Esophagus (tissue), 2 donors: Measurements from ENCODE around the gene AZIN2. TPM values are rescaled to one million over a fixed set of nuclear protein-coding genes. Genes with fewer than 3 reads are reported as not detected.

ENCODE experiments used
- H3K27ac ChIP-seq, 2 donors: one replicate each; pipeline ENCODE4 v1.5.1; 2013; ENCODE audit warnings: low read depth in 2 of 2, mild to moderate bottlenecking in 2 of 2, inconsistent platforms in 1 of 2, low read length in 1 of 2, moderate library complexity in 1 of 2
- H3K27me3 ChIP-seq, 2 donors: one replicate each; pipeline ENCODE4 v1.6.1; 2013; ENCODE audit warnings: low read length in 2 of 2, control low read depth in 1 of 2, mild to moderate bottlenecking in 1 of 2; ENCODE audit not compliant: insufficient read depth in 2 of 2, control insufficient read depth in 1 of 2
- H3K36me3 ChIP-seq, 2 donors: one replicate each; pipeline ENCODE4 v1.6.1; 2013; ENCODE audit warnings: low read length in 1 of 2; ENCODE audit not compliant: control insufficient read depth in 2 of 2, insufficient read depth in 2 of 2
- H3K4me1 ChIP-seq, 2 donors: one replicate each; pipeline ENCODE4 v1.6.1; 2013; ENCODE audit warnings: low read length in 1 of 2; ENCODE audit not compliant: control insufficient read depth in 2 of 2, insufficient read depth in 2 of 2
- H3K4me3 ChIP-seq, 2 donors: one replicate each; pipeline ENCODE4 v1.5.1; 2013; ENCODE audit warnings: low read length in 2 of 2, mild to moderate bottlenecking in 2 of 2, low read depth in 1 of 2, moderate library complexity in 1 of 2
- H3K9me3 ChIP-seq, 2 donors: one replicate each; pipeline ENCODE4 v1.6.1; 2013; ENCODE audit warnings: mild to moderate bottlenecking in 2 of 2, low read depth in 1 of 2, low read length in 1 of 2, moderate library complexity in 1 of 2; ENCODE audit not compliant: control insufficient read depth in 2 of 2, insufficient read depth in 1 of 2
- WGBS, 2 donors: extraction: QIAGEN DNeasy Blood & Tissue Kit; methylation state at CpG; one replicate each; pipeline ENCODE4 v1.1.7; 2013; 5-methylcytosine and 5-hydroxymethylcytosine counted together
- polyA plus RNA-seq, 2 donors: library from polyadenylated mRNA; stranded (reverse); fragments of 200-250 nt; gene quantifications; one replicate each; pipeline ENCODE4 v1.2.3, GENCODE V29; 2013
- donor health status: healthy with polysubstance abuse.
- donor health status: Bipolar disorder and iron deficiency.

The AZIN2 gene
- polyA plus RNA-seq, 2 donors: 0.63 to 0.72 TPM

DNA sequence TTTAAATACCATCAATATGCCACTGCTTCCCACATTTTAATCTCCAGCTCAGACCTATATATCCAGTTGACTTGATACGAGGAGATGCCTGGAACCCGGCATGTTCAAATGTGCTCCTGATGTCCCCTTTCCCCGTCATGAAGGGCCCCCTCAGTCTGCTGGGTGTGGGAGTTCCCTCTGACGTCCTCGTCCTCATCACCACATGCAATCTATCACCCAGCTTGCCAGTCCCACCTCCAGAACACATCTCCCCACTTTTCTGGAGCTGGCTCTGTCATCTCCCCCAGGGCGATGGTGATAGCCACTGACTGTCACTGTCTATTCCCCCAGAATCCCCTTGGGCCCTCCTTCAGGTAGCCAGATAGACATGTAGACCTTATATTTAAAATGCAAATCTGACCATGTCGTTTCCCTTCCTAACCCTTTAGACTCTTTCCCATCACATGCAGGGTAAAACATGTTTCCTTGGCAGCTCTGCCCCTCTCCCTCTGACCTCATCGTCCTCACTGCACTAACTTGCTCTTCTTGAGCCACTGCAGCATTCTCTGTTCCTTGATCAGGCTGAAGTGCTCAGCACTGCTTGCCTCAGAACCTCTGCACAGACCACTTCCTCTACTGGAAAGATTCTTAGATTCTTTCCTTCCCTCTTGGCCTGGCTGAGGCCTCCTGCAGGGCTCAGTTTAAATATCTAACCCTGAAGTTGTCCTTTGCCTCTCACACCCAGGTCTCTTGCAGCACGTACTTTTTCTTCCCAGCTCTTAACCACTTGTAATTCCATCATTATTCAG is 7.4 kb downstream of the AZIN2 start:
- Histone ChIP-seq H3K27ac (no peak overlapping the region), H3K4me1 (no peaks in the 10 kb centered on the region), H3K27me3 (no peaks in the 10 kb centered on the region), H3K36me3 (no peaks in the 10 kb centered on the region), H3K4me3 (no peak overlapping the region), H3K9me3 (no peaks in the 10 kb centered on the region)
- 68 to 70% methylated on average over 9 of the region's 9 CpGs for WGBS, 2 donors

DNA sequence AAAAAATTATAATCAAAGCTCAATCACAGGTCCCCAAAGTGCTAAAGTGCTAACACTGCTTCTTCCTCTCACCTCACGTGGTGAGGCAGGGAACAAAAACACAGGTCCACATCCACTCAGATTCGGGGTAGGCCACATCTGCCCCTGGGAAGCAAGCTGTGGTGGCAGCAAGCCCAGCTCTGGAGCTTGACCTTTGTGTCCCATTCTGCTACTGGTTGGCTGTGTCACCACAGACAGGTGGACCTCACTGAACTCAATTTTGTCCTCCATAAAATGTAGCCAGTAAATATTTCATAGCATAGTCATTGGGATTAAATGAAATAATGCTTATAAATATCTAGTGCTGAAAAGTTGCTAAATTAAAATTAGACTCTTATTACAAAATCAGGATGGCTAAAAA is 8.5 kb downstream of the AZIN2 start:
- no peaks in the 10 kb centered on the region for H3K36me3 ChIP-seq
- no peak overlapping the region for H3K27ac ChIP-seq
- H3K4me1 ChIP-seq: no peaks in the 10 kb centered on the region
- WGBS, 2 donors: 82 to 86% methylated on average over 2 of the region's 2 CpGs
- peaks cover 0 to 2% of the 10 kb centered on the region in 2 donors for H3K9me3 ChIP-seq
- H3K4me3 ChIP-seq: no peak overlapping the region
- H3K27me3 ChIP-seq: no peaks in the 10 kb centered on the region

DNA sequence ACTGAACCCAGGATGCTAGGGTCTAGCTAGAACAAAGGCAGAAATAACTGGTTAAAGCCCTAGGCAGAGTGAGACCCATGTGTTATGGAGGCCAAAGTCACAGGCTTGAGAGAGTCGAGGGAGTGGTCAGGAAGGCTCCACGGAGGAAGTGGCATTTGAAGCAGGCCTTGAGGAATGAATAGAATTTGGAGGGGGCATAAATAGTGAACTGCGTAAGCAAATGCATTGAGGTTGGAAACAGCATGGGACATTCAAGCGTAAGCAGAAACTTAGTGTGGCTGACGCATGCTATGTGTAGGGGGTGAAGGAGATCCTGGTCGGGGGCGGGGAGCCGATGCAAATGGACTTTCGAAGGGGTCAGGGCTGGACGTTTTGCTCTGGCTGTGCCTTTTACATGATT is 11.5 kb downstream of the AZIN2 start:
- no peaks in the 10 kb centered on the region for H3K27me3 ChIP-seq
- no peak overlapping the region for H3K27ac ChIP-seq
- peaks cover 0 to 2% of the 10 kb centered on the region in 2 donors for H3K9me3 ChIP-seq
- no peak overlapping the region for H3K4me3 ChIP-seq
- H3K36me3 ChIP-seq: no peaks in the 10 kb centered on the region
- WGBS, 2 donors: 87 to 91% methylated on average over 10 of the region's 10 CpGs
- H3K4me1 ChIP-seq: no peaks in the 10 kb centered on the region

DNA sequence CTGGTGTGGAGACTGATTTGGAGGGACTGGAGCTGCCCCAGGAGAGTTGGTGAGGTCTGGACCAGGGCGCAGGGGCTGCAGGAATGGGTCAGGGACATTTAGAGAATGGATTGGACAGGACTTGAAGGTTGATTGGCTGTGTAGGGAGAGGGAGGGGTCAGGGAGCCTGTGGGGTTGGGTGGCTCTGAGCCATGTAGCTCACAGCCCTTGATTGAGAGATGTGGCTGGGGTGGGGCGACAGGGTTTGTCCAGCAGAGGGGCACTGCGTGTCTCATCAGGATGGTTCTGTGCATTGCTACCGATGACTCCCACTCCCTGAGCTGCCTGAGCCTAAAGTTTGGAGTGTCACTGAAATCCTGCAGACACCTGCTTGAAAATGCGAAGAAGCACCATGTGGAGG is 12.1 kb downstream of the AZIN2 start:
- Histone ChIP-seq H3K4me1 (no peaks in the 10 kb centered on the region), H3K36me3 (no peaks in the 10 kb centered on the region)
- 92 to 93% methylated on average over 5 of the region's 5 CpGs for WGBS, 2 donors

DNA sequence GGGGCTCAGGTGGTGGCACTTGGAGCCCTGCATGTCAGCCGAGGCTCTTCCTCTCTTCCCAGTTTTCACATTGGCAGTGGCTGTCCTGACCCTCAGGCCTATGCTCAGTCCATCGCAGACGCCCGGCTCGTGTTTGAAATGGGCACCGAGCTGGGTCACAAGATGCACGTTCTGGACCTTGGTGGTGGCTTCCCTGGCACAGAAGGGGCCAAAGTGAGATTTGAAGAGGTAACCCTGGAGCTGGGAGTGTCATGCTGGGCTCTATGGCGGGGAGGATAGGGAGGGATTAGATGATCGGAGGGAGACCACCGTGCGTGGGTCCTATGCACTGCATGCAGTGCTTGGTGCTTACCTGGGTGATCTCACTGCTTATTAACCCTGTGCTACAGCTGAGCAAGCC is 13.5 kb downstream of the AZIN2 start:
- no peak overlapping the region for H3K4me3 ChIP-seq
- no peak overlapping the region for H3K27ac ChIP-seq
- H3K9me3 ChIP-seq: peaks cover 0 to 2% of the 10 kb centered on the region in 2 donors
- H3K36me3 ChIP-seq: no peaks in the 10 kb centered on the region
- WGBS, 2 donors: 92% methylated on average over 11 of the region's 11 CpGs
- H3K27me3 ChIP-seq: no peaks in the 10 kb centered on the region
- H3K4me1 ChIP-seq: no peaks in the 10 kb centered on the region

More for the DNA sequence above, 12.1 kb downstream of the AZIN2 start:
- Histone ChIP-seq H3K27ac (no peak overlapping the region), H3K4me3 (no peak overlapping the region), H3K27me3 (no peaks in the 10 kb centered on the region), H3K9me3 (peaks cover 0 to 2% of the 10 kb centered on the region in 2 donors)

DNA sequence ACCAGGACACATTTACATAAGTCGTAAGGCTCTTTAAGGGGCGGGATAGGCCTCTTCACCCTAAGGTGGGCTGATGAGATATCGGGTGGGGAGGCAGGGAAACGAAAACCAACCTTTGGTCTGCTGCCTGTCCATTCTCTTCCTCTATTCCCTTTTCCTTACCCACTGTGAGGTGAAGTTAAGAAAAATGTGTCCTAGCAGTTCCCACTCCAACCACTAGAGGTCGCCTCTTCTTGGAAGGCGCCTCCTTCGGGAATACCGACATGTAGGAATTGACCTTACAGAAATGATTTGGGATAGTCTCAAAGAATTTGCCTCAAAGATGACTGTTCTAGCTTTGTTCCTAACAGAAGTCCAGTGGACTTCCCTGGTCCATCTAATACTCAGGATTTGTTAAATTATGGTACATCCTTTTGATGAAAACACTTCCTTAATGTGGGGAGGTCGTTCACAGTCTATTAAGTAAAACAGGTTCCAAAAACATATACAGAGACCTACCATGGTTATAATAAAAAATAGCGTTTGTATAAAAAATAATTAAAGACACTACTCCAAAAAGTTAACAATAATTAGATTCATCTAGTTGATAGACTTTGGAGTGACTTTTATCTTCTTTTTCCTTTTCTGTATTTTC is 14.1 kb downstream of the AZIN2 start:
- peaks cover 0 to 2% of the 10 kb centered on the region in 2 donors for H3K9me3 ChIP-seq
- no peak overlapping the region for H3K27ac ChIP-seq
- H3K27me3 ChIP-seq: no peaks in the 10 kb centered on the region
- H3K4me3 ChIP-seq: no peak overlapping the region
- H3K36me3 ChIP-seq: no peaks in the 10 kb centered on the region
- no peaks in the 10 kb centered on the region for H3K4me1 ChIP-seq
- WGBS, 2 donors: 22 to 25% methylated on average over 10 of the region's 10 CpGs

DNA sequence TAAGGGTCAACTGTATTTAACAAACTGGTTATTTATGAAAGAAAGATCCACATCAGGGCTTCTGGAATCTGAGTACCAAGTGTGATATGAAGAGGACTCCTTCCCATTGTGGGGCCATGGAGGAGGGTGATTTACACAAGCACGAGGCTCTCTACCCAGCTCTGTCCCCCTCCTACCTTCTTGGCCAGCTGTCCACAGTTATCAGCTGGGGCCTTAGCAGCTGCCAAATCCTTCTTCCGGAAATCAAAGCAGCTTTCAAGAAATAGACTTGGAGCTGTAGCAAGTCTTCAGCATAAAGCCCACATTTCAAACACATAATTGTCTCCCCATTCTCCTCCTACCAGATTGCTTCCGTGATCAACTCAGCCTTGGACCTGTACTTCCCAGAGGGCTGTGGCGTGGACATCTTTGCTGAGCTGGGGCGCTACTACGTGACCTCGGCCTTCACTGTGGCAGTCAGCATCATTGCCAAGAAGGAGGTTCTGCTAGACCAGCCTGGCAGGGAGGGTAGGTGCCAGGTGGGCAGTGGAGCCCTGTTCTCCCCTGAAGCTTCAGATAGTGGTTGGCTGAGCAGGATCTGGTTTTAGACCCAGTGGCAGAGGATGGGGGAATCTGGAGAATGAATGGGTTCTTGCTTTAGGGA is 15.5 kb downstream of the AZIN2 start:
- H3K36me3 ChIP-seq: no peaks in the 10 kb centered on the region
- peaks cover 0 to 2% of the 10 kb centered on the region in 2 donors for H3K9me3 ChIP-seq
- H3K27me3 ChIP-seq: no peaks in the 10 kb centered on the region
- no peak overlapping the region for H3K27ac ChIP-seq
- H3K4me1 ChIP-seq: no peaks in the 10 kb centered on the region
- no peak overlapping the region for H3K4me3 ChIP-seq
- 79 to 83% methylated on average over 7 of the region's 7 CpGs for WGBS, 2 donors

DNA sequence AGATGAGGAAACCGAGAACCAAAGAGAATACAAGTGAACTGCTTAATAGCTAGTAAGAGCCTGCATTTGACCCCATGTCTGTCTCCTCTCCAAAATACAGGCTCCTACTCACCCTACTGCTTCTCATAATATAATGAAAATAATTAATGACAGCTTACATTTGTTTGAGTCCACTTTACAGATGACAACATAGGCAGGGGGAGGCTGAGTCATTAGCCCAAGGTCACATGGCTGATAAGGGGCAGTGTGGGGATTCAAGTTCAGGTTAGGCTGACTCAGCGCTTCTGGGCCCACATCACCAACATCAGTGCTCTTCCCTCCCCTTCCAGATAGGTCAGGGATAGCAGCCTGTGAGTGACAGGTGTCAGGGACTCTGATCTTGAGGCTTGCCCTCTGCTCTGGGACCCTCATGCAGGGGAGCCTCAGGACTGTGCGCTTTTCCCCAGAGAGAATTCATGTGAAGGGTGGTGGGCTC is 16.2 kb downstream of the AZIN2 start:
- Histone ChIP-seq H3K27ac (no peak overlapping the region), H3K9me3 (peaks cover 0 to 2% of the 10 kb centered on the region in 2 donors), H3K4me1 (no peaks in the 10 kb centered on the region), H3K27me3 (no peaks in the 10 kb centered on the region), H3K4me3 (no peak overlapping the region), H3K36me3 (no peaks in the 10 kb centered on the region)
- 95 to 96% methylated on average over 3 of the region's 3 CpGs for WGBS, 2 donors

DNA sequence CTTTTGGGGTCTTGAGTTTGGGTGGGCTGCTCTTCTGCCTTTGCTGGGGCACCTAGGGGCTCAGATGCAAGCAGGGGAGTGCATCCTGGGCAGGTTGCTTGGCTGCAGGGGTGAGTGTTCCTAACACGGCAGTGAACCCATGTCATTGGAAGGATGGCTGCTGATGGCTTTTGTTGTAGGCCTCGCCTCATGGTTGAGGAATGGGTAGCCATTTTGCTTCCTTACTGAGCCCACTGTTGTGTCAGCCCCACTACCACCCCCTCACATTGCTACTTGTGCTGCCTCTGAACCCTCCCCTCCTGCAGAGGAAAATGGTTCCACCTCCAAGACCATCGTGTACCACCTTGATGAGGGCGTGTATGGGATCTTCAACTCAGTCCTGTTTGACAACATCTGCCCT is 16.8 kb downstream of the AZIN2 start:
- no peaks in the 10 kb centered on the region for H3K27me3 ChIP-seq
- H3K4me3 ChIP-seq: no peak overlapping the region
- no peaks in the 10 kb centered on the region for H3K36me3 ChIP-seq
- peaks cover 0 to 2% of the 10 kb centered on the region in 2 donors for H3K9me3 ChIP-seq
- no peak overlapping the region for H3K27ac ChIP-seq
- 89 to 91% methylated on average over 4 of the region's 4 CpGs for WGBS, 2 donors
- H3K4me1 ChIP-seq: no peaks in the 10 kb centered on the region
